OCI-LY7 (cell line): ENCODE data around the gene GAS6.

ENCODE experiments used
- EZH2phosphoT487 ChIP-seq: fragments of 200-600 bp; sonication (generic); IDR thresholded peaks from 2 replicates; pipeline ENCODE4 v1.6.1; 2018; ENCODE audit warnings: low read depth, borderline replicate concordance, mild to moderate bottlenecking, mixed run types, antibody characterized with exemption, low read length, moderate library complexity, mixed read lengths
- TF ChIP-seq, protein P1 (sequence below): fragments of 200-600 bp; sonication (generic); conservative IDR thresholded peaks from 2 replicates; pipeline ENCODE4 v1.5.1; 2014; ENCODE audit warnings: mild to moderate bottlenecking, antibody characterized with exemption, low read length, moderate library complexity, mixed read lengths

DNA sequence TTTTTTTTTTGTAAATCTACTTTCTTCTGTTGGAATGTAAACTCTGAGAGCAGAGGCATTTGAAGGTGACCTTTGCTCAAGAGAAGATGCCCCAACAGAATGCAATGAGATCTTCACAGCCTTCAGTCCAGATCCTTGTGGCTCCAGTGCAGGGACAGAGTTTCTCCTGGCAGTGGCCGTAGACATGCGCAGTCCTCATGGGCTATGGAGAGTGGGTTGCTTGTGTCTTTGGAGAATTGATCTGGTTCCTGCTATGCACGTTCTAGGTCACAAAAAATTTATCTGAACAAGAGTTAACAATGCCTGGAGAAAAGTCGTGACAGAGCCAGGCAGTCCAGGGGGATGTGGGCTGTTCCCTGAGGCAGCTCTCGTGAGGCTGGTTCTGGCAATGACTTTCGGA is 74.7 kb downstream of the GAS6 start:
- TF ChIP-seq, protein P1, sequence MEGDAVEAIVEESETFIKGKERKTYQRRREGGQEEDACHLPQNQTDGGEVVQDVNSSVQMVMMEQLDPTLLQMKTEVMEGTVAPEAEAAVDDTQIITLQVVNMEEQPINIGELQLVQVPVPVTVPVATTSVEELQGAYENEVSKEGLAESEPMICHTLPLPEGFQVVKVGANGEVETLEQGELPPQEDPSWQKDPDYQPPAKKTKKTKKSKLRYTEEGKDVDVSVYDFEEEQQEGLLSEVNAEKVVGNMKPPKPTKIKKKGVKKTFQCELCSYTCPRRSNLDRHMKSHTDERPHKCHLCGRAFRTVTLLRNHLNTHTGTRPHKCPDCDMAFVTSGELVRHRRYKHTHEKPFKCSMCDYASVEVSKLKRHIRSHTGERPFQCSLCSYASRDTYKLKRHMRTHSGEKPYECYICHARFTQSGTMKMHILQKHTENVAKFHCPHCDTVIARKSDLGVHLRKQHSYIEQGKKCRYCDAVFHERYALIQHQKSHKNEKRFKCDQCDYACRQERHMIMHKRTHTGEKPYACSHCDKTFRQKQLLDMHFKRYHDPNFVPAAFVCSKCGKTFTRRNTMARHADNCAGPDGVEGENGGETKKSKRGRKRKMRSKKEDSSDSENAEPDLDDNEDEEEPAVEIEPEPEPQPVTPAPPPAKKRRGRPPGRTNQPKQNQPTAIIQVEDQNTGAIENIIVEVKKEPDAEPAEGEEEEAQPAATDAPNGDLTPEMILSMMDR = no peak
- no peak for TF ChIP-seq EZH2phosphoT487
